SK-N-SH (cell line): ENCODE data around the gene LRMDA. TPM values are rescaled to one million over a fixed set of nuclear protein-coding genes. Genes with fewer than 3 reads are reported as not detected.

Source experiments
- CTCF ChIA-PET: fragments of 300-600, 350-600 bp; formaldehyde crosslinking; extraction: SDS; loops from one replicate; lab custom pipeline; 2021; lab: Yijun Ruan, JAX
- POLR2A ChIA-PET: fragments of 350-600 bp; sonication (Branson Sonifier 250); formaldehyde crosslinking; extraction: SDS; loops from one replicate; lab custom pipeline; 2020; ENCODE audit warnings: antibody characterized with exemption, inconsistent platforms; lab: Yijun Ruan, JAX
- DNase-seq: peaks from one replicate; pipeline ENCODE4 v3.0.0; 2012
- H2AFZ ChIP-seq: fragments of 200-600 bp; sonication (generic); 2 replicates; pipeline ENCODE4 v1.8.1; 2016; ENCODE audit warnings: antibody characterized with exemption, mild to moderate bottlenecking, low read depth
- H3F3A ChIP-seq: fragments of 200-600 bp; sonication (generic); replicated peaks from 2 replicates; pipeline ENCODE3; 2016; ENCODE audit warnings: antibody characterized with exemption, mild to moderate bottlenecking; ENCODE audit not compliant: insufficient read depth
- H3K27ac ChIP-seq, 2 experiments: fragments of 200-500 bp in 1 of 2; fragments of 200-600 bp in 1 of 2; sonication (Bioruptor generic) in 1 of 2; sonication (generic), shearing (Covaris generic) in 1 of 2; 2 replicates each; pipeline versions ENCODE4 v1.5.1 to v1.6.1; 2014 to 2016; ENCODE audit warnings: low read depth in 2 of 2, inconsistent platforms in 1 of 2, low read length in 1 of 2, mild to moderate bottlenecking in 1 of 2, mixed read lengths in 1 of 2
- H3K27me3 ChIP-seq: fragments of 200-600 bp; sonication (generic), shearing (Covaris generic); 2 replicates; pipeline ENCODE4 v1.6.1; 2016; ENCODE audit warnings: mixed run types; ENCODE audit not compliant: insufficient read depth
- H3K36me3 ChIP-seq, 2 experiments: fragments of 200-500 bp in 1 of 2; fragments of 200-600 bp in 1 of 2; sonication (Bioruptor generic) in 1 of 2; sonication (generic) in 1 of 2; replicated peaks in 1 of 2; 2 replicates each; pipeline versions ENCODE3 to v1.5.1; 2014 to 2016; ENCODE audit warnings: low read length in 1 of 2, mild to moderate bottlenecking in 1 of 2; ENCODE audit not compliant: insufficient read depth in 2 of 2, control insufficient read depth in 1 of 2
- H3K4me1 ChIP-seq, 2 experiments: fragments of 200-500 bp in 1 of 2; fragments of 200-600 bp in 1 of 2; sonication (Bioruptor generic) in 1 of 2; sonication (generic), shearing (Covaris generic) in 1 of 2; 2 replicates each; pipeline versions ENCODE4 v1.5.1 to v1.6.1; 2014 to 2016; ENCODE audit warnings: low read depth in 1 of 2, low read length in 1 of 2, mixed run types in 1 of 2; ENCODE audit not compliant: insufficient read depth in 2 of 2, control insufficient read depth in 1 of 2
- H3K4me2 ChIP-seq: fragments of 200-600 bp; sonication (generic), shearing (Covaris generic); 2 replicates; pipeline ENCODE4 v1.6.1; 2017; ENCODE audit warnings: mixed run types
- H3K4me3 ChIP-seq, 2 experiments: fragments of 200-500 bp in 1 of 2; fragments of 200-600 bp in 1 of 2; sonication (Bioruptor generic) in 1 of 2; sonication (generic), shearing (Covaris generic) in 1 of 2; 2 replicates each; pipeline versions ENCODE4 v1.5.1 to v1.8.1; 2014 to 2016; ENCODE audit warnings: low read depth in 2 of 2, inconsistent platforms in 1 of 2, low read length in 1 of 2, mild to moderate bottlenecking in 1 of 2, mixed read lengths in 1 of 2, moderate library complexity in 1 of 2
- H3K79me2 ChIP-seq: fragments of 200-600 bp; sonication (generic); 2 replicates; pipeline ENCODE4 v1.8.1; 2017; ENCODE audit warnings: mild to moderate bottlenecking; ENCODE audit not compliant: insufficient read depth
- H3K9ac ChIP-seq: fragments of 200-600 bp; sonication (generic); 2 replicates; pipeline ENCODE4 v1.6.1; 2017; ENCODE audit warnings: mixed run types
- H3K9me2 ChIP-seq: fragments of 200-600 bp; sonication (generic); 2 replicates; pipeline ENCODE4 v1.6.1; 2017; ENCODE audit warnings: mixed run types
- H3K9me3 ChIP-seq: fragments of 200-600 bp; sonication (generic); 2 replicates; pipeline ENCODE4 v1.6.1; 2017; ENCODE audit warnings: mixed run types, mild to moderate bottlenecking, moderate library complexity
- H4K20me1 ChIP-seq: fragments of 200-600 bp; sonication (generic); 2 replicates; pipeline ENCODE4 v1.6.1; 2017; ENCODE audit warnings: mild to moderate bottlenecking, mixed run types; ENCODE audit not compliant: insufficient read depth
- CHD2 ChIP-seq: fragments of 150-350 bp; IDR thresholded peaks from 2 replicates; pipeline ENCODE4 v1.6.1; 2018; ENCODE audit warnings: low read length; ENCODE audit not compliant: partially characterized antibody
- ELF1 ChIP-seq: IDR thresholded peaks from 2 replicates; pipeline ENCODE4 v1.4.0; 2012
- EP300 ChIP-seq, 2 experiments: IDR thresholded peaks; 2 replicates each; pipeline versions ENCODE4 v1.4.0 to v1.6.1; 2012; ENCODE audit warnings: borderline replicate concordance in 1 of 2, low read depth in 1 of 2, low read length in 1 of 2
- FOSL2 ChIP-seq: IDR thresholded peaks from 2 replicates; pipeline ENCODE4 v1.4.0; 2012; ENCODE audit warnings: low read depth, mild to moderate bottlenecking, moderate library complexity, borderline replicate concordance
- FOXM1 ChIP-seq: IDR thresholded peaks from 2 replicates; pipeline ENCODE4 v1.4.0; 2012; ENCODE audit warnings: low read depth, mild to moderate bottlenecking
- GABPA ChIP-seq: IDR thresholded peaks from 2 replicates; pipeline ENCODE4 v1.4.0; 2012; ENCODE audit warnings: low read depth, mild to moderate bottlenecking
- GATA2 ChIP-seq: sonication (generic); formaldehyde crosslinking; IDR thresholded peaks from 2 replicates; pipeline ENCODE4 v1.5.0; 2020; ENCODE audit warnings: mild to moderate bottlenecking, missing genetic modification reagents
- MAX ChIP-seq: IDR thresholded peaks from 2 replicates; pipeline ENCODE4 v1.4.0; 2012; ENCODE audit warnings: low read depth
- MEF2A ChIP-seq: IDR thresholded peaks from 2 replicates; pipeline ENCODE4 v1.4.0; 2012; ENCODE audit warnings: low read depth, borderline replicate concordance
- MXI1 ChIP-seq: IDR thresholded peaks from 2 replicates; pipeline ENCODE4 v1.6.1; 2012; ENCODE audit warnings: mild to moderate bottlenecking, low read depth, low read length, improper control_type of control experiment
- NFIC ChIP-seq: IDR thresholded peaks from 2 replicates; pipeline ENCODE4 v1.4.0; 2012; ENCODE audit warnings: borderline replicate concordance
- NRF1 ChIP-seq: IDR thresholded peaks from 2 replicates; pipeline ENCODE4 v1.6.1; 2012; ENCODE audit warnings: low read depth, mild to moderate bottlenecking, low read length
- POLR2AphosphoS5 ChIP-seq: IDR thresholded peaks from 2 replicates; pipeline ENCODE4 v1.6.1; 2012; ENCODE audit warnings: low read depth, low read length
- RAD21 ChIP-seq: IDR thresholded peaks from 2 replicates; pipeline ENCODE4 v1.6.1; 2012; ENCODE audit warnings: mild to moderate bottlenecking, low read length
- RCOR1 ChIP-seq: fragments of 150-350 bp; IDR thresholded peaks from 2 replicates; pipeline ENCODE4 v1.6.1; 2017; ENCODE audit warnings: antibody characterized with exemption, low read length
- RFX5 ChIP-seq: IDR thresholded peaks from 2 replicates; pipeline ENCODE4 v1.6.1; 2012; ENCODE audit warnings: mild to moderate bottlenecking, improper control_type of control experiment, low read length
- SIN3A ChIP-seq: IDR thresholded peaks from 2 replicates; pipeline ENCODE4 v1.6.1; 2012; ENCODE audit warnings: low read depth, mild to moderate bottlenecking, low read length, moderate library complexity, borderline replicate concordance
- SMC3 ChIP-seq: IDR thresholded peaks from 2 replicates; pipeline ENCODE4 v1.6.1; 2012; ENCODE audit warnings: low read depth, low read length, improper control_type of control experiment
- TAF1 ChIP-seq: IDR thresholded peaks from 2 replicates; pipeline ENCODE4 v1.6.1; 2012; ENCODE audit warnings: low read depth, mild to moderate bottlenecking, low read length, moderate library complexity, borderline replicate concordance
- TCF12 ChIP-seq: IDR thresholded peaks from 2 replicates; pipeline ENCODE4 v1.4.0; 2012
- USF2 ChIP-seq: fragments of 150-350 bp; IDR thresholded peaks from 2 replicates; pipeline ENCODE4 v1.6.1; 2017; ENCODE audit warnings: antibody characterized with exemption, low read length, low read depth, borderline replicate concordance
- WGBS: methylation state at CpG from one replicate; pipeline ENCODE4 v1.1.6; 2017; ENCODE audit warnings: low lambda C conversion rate; 5-methylcytosine and 5-hydroxymethylcytosine counted together
- polyA plus RNA-seq, 3 experiments: library from polyadenylated mRNA; depleted of rRNA; stranded (reverse); fragments of >200 nt; gene quantifications; 2 replicates each; pipeline ENCODE4 v1.2.3, GENCODE V29; 2012

Gene LRMDA
- polyA plus RNA-seq, 1 of the 3 experiments (the other 2 are of a cell fraction) = 0.95 TPM

GRCh38 chr10:76010703-76011102 lies 579.3 kb downstream of the LRMDA start:
- Histone ChIP-seq H3K36me3 (no peaks in the 10 kb centered on the region), H3K9me3 (no peaks in the 10 kb centered on the region), H3K9ac (no peak overlapping the region), H3K9me2 (no peaks in the 10 kb centered on the region), H3K4me3 (no peak overlapping the region), H3K79me2 (no peaks in the 10 kb centered on the region), H4K20me1 (no peaks in the 10 kb centered on the region), H3F3A (no peaks in the 10 kb centered on the region), H2AFZ (no peak overlapping the region), H3K27me3 (no peaks in the 10 kb centered on the region), H3K4me1 (peaks cover 0 to 18% of the 10 kb centered on the region in 2 experiments; a peak in 2 of 4 replicates), H3K4me2 (no peak overlapping the region), H3K27ac (no peak overlapping the region)
- peak; percentile 58 for DNase-seq
- POLR2A ChIA-PET = no interaction called here
- CTCF ChIA-PET = no interaction called here
- no peak for TF ChIP-seq MXI1
- no peak for TF ChIP-seq SIN3A
- no peak for TF ChIP-seq POLR2AphosphoS5
- peak; percentile 7; the same call in 1 of the 2 replicates for TF ChIP-seq RAD21
- TF ChIP-seq EP300 (IDR thresholded peaks at IDR 0.05; ENCODE audit: borderline replicate concordance in 1 of 2, low read depth in 1 of 2, low read length in 1 of 2) = peak in 1 of 2 experiments; percentile 70; a peak in 2 of 4 replicates
- peak; percentile 71 for TF ChIP-seq GATA2 (CRISPR knock-in tag)
- TF ChIP-seq TCF12 = peak; percentile 49
- TF ChIP-seq RCOR1 = peak; percentile 90
- no peak for TF ChIP-seq RFX5
- TF ChIP-seq CHD2 = peak; percentile 54
- TF ChIP-seq ELF1 = no peak
- 9% methylated on average over 3 of the region's 3 CpGs for WGBS

- no peak overlapping the region for H3K4me2 ChIP-seq
- H4K20me1 ChIP-seq = no peaks in the 10 kb centered on the region
- H3K4me1 ChIP-seq = peaks cover 0 to 18% of the 10 kb centered on the region in 2 experiments; a peak in 2 of 4 replicates
- DNase-seq = no peak
- H3K27ac ChIP-seq = no peak overlapping the region
- no peaks in the 10 kb centered on the region for H3F3A ChIP-seq
- no peaks in the 10 kb centered on the region for H3K36me3 ChIP-seq
- no peak overlapping the region for H3K4me3 ChIP-seq
- H3K9me2 ChIP-seq = no peaks in the 10 kb centered on the region
- no peaks in the 10 kb centered on the region for H3K9me3 ChIP-seq
- no peak for TF ChIP-seq NRF1
- TF ChIP-seq GATA2 (CRISPR knock-in tag) = peak; percentile 22; the same call in 1 of the 2 replicates
- H3K27me3 ChIP-seq = no peaks in the 10 kb centered on the region
- WGBS = 81% methylated on average over 7 of the region's 7 CpGs
- no peak overlapping the region for H2AFZ ChIP-seq
- CTCF ChIA-PET = interaction anchor here (1.0 to 1.5 kb wide), 6 partner anchors 10 to 613 kb away, joined by 3 to 5 read pairs (median 4); no protein-coding TSS in a partner anchor
- H3K9ac ChIP-seq = no peak overlapping the region
- POLR2A ChIA-PET = no interaction called here
- H3K79me2 ChIP-seq = no peaks in the 10 kb centered on the region
These were observed 581.4 kb downstream of the LRMDA start for GRCh38 chr10:76012716-76013327.

GRCh38 chr10:76015245-76015644 lies 583.8 kb downstream of the LRMDA start:
- H3K27me3 ChIP-seq = no peaks in the 10 kb centered on the region
- no peak overlapping the region for H3K27ac ChIP-seq
- CTCF ChIA-PET = interaction anchor here (1.3 kb wide), 1 partner anchor 21 kb away, joined by 4 read pairs; no protein-coding TSS in a partner anchor
- no peaks in the 10 kb centered on the region for H3K9me3 ChIP-seq
- DNase-seq = no peak
- no peak overlapping the region for H3K9ac ChIP-seq
- POLR2A ChIA-PET = no interaction called here
- no peaks in the 10 kb centered on the region for H3K9me2 ChIP-seq
- no peaks in the 10 kb centered on the region for H3F3A ChIP-seq
- no peak overlapping the region for H2AFZ ChIP-seq
- H3K79me2 ChIP-seq = no peaks in the 10 kb centered on the region
- H3K4me3 ChIP-seq = no peak overlapping the region
- no peak overlapping the region for H3K4me2 ChIP-seq
- peaks cover 0 to 18% of the 10 kb centered on the region in 2 experiments; a peak in 2 of 4 replicates for H3K4me1 ChIP-seq
- WGBS = 43% methylated on average over 5 of the region's 5 CpGs
- H4K20me1 ChIP-seq = no peaks in the 10 kb centered on the region
- no peak for TF ChIP-seq POLR2AphosphoS5
- no peak for TF ChIP-seq TCF12
- TF ChIP-seq TAF1 = no peak
- no peak for TF ChIP-seq NFIC
- TF ChIP-seq MEF2A = no peak
- no peak for TF ChIP-seq SIN3A
- no peak for TF ChIP-seq NRF1
- TF ChIP-seq SMC3 = no peak
- no peak for TF ChIP-seq MAX
- no peak for TF ChIP-seq CHD2
- TF ChIP-seq FOSL2 = no peak
- TF ChIP-seq FOXM1 = no peak
- TF ChIP-seq GABPA = no peak
- no peak for TF ChIP-seq USF2
- TF ChIP-seq, all 33 proteins: peak for 0
- no peaks in the 10 kb centered on the region for H3K36me3 ChIP-seq
